HG03378 (cell line): Measurements from ENCODE around the gene HIBADH.
"Not testable (repeated sequence)": the region's sequence is repeated elsewhere in the genome, so short reads cannot be mapped to it uniquely, and the experiment has no call there.

Source experiments
- ATAC-seq: cut with Tn5 transposase; IDR thresholded peaks from one replicate; pipeline ENCODE4 v1.9.1; 2021; ENCODE audit warnings: mild to moderate bottlenecking, moderate library complexity; ENCODE audit not compliant: unreplicated experiment

HIBADH gene

DNA sequence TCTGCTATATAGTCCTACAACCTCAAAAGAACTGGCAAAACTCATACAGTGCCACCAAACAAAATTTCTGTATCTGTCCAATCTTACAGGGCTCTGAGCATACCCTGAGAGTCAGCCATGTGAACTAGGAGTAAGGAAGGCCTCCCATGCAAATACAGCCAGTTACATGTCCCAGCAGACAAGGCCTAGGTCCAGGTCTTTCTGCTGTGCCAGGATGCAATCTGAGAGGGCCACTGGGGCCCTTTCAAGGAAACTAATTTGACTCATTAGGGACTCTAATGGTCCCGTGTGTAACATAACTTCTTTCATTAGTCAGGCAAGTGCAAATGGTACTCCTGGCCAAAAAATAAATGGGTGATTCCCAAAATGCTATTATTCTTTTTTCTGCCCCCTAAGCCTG is 17.9 kb upstream of the HIBADH start:
- ATAC-seq: no peak

DNA sequence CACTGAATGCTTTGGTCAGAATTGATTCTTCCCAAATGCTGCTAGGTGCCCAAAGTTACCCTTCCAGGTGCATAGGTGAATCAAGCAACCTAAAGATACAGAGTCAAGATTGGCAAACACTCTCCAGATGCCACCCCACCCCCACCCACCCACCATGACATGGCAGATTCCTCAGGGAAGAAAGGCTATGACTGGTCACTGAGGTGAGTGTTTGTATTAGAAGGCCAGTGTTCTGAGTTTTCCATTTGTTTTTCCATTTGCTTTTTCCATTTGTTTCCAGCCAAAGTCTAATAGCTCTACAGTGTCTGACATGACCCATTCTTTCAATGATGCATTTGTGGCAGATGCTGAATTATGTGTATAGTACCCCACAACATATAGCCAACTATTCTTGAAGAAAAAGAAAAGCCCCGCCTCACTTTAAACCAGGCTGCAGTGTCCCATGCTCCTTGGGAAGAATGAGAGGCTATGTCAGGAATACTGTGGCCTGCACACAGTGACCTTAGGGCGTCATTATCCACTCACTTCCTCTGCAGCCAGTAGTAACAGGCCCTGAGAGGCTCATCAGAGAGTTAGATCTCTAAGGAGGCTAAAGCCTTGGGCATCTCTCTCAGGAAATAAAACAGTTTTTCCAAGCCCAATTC is 16.1 kb upstream of the HIBADH start:
- ATAC-seq: no peak

GRCh38 chr7:27677912-27678612 is 15.4 kb upstream of the HIBADH start:
- no peak for ATAC-seq

- not testable (repeated sequence) for ATAC-seq
These were observed 11.4 kb upstream of the HIBADH start for GRCh38 chr7:27674126-27674525.

DNA sequence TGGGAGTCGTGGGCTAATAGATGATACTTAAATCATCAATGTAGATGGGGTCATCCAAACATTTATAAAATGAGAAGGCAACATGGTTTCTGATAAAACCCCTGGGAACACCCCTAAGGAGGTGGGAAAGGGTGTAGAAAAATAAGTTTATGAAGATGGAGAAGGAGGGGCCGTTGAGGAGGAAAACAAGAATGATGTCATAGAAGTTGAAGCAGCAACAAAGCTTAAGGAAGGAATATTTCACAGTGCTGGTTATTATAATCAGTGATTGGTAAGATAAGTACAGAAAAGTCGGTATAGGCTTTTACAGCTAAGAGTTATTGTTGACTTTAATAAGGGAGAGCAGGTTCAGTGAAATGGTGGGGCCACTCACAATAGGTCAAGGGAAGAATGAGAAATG is 9.0 kb upstream of the HIBADH start:
- ATAC-seq: no peak

GRCh38 chr7:27670676-27671075 is 8.0 kb upstream of the HIBADH start:
- no peak for ATAC-seq

DNA sequence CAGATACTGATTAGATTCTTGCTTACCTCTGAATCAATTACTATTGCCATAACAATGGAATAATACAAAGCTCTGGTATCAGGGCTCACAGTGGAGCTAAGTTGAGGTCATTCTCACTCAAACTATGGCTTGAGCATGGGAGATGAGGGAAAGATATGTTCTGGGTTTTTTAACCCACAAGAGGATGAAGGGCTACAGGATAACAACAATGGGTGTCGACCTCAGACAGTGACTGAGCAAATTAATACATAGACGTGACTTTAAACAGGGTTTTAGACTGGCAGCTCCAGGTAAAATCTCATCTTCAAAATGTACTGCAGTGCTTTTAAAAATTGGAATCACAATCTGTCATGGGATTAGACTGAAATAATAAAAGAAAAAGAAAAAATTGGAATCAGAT is 7.5 kb upstream of the HIBADH start:
- no peak for ATAC-seq

- no peak for ATAC-seq
These were observed 2.8 kb upstream of the HIBADH start for GRCh38 chr7:27665531-27665930.

DNA sequence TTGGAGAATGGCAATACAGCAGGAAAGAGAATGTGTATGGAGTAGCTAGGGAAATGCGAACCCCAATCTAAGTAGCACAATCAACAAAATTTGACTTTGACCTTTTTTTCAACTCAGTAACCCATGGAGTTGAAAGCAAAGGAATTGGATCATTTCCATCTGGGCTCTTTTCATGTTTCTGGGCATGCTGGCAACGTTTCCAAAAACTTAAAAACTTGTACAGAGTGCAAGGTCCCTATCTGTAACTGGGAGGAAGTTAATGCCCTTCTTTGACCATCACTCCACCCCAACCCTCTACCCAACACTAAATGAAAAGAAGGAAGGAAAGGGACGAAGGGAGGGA is 1.3 kb upstream of the HIBADH start:
- ATAC-seq: no peak

DNA sequence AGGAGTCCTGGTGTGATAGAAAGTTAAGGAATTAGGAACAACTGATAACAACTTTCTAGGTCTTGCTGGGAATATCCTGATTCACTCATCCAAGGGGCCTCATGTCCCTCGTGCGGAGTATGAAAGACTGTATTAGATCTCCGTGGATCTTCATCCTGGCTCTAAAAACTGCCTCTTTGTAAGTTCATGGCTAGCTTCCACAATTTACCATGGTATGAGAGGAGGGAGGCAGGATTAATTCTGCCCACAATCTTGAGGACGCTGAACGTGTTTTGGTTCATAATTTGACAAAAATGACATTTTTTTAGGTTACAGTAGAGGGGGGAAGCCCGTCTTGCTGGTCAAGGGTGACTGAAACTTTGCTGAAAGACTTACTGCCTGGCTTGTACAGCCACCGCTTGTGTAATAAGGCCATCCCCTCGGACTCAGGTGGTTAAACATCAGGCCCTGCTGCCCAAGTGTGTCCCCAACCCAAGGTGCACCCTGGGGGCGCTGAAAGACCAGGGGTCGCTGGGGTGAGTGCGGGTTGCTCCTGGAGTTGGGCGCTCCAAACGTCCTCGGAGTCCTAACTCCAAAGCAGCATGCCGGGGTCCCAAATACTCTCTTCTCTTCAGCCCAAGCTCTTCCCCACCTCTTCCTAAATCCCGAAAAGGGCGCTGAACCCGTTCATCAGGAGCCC is 733 bp downstream of the HIBADH start:
- no peak for ATAC-seq

DNA sequence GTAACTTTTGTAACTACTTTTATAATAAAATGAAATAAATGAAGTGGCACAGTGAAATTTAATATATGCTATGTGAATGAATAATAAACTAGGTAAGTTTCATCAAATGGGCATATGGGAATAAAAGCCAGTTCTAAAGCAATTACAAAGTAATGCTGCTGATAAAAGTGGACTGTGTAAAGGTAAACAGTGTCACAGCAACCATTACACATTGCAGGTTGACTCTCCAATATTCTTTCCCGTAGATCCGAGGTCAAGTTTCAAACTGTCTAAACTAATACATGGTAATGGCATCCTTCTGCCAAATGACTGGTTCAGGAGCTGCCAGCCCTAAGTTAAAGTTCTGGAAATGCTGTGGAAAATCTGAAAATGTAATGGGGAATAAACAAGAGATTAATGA is 6.0 kb downstream of the HIBADH start:
- ATAC-seq: no peak

GRCh38 chr7:27655184-27655583 is 7.5 kb downstream of the HIBADH start:
- no peak for ATAC-seq

GRCh38 chr7:27652518-27652917 is 10.2 kb downstream of the HIBADH start:
- no peak for ATAC-seq

- no peak for ATAC-seq
These were observed 11.0 kb downstream of the HIBADH start for GRCh38 chr7:27651702-27652101.

- ATAC-seq: no peak
These were observed 12.4 kb downstream of the HIBADH start for GRCh38 chr7:27650283-27650682.

DNA sequence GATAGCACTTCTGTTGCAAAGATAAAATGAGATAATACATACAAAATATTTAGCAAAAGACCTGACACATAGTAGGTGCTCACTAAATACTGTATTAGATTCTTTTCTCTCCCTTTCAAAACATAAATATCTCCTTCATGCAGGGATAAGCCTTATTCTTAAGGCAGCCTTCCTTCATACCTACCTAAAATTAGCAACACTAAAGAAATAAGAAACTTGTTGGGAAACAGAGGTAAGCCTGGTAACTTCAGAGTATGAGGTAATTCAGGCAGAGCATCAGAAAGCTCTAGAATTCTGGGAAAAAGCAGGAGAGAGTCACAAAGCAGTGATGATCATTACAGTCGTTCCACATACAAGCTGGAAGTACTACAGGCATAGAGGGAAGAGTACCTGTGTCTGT is 15.2 kb downstream of the HIBADH start:
- no peak for ATAC-seq

- no peak for ATAC-seq
These were observed 15.6 kb downstream of the HIBADH start for GRCh38 chr7:27647046-27647445.

GRCh38 chr7:27642271-27642670 is 20.4 kb downstream of the HIBADH start:
- ATAC-seq: no peak

- no peak for ATAC-seq
These were observed 21.0 kb downstream of the HIBADH start for GRCh38 chr7:27641581-27642230.

- ATAC-seq: no peak
These were observed 21.7 kb downstream of the HIBADH start for GRCh38 chr7:27640884-27641574.

- ATAC-seq: no peak
These were observed 22.8 kb downstream of the HIBADH start for GRCh38 chr7:27639851-27640250.
